Measurements from ENCODE around the gene BICDL1.

The BICDL1 gene

DNA sequence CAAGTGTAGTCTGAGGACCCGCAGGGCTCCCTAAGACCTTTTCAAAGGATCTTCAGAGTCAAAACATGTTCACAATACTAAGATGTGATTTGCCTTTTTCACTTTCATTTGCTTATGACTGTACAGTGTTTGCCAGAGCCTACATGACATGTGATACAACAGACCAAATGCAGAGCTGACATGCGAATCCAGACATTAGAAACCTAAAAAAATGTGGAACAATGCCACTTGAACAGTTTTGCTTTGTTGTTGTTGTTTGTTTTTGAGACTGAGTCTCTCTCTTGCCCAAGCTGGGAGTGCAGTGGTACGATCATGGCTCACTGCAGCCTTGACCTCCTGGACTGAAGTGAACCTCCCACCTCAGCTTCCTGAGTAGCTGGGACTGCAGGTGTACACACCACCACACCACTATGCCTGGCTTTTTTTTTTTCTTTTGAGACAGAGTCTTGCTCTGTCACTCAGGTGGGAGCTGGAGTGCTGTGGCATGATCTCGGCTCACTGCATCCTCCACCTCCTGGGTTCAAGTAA lies 132.8 kb downstream of the BICDL1 start:
- TF ChIP-seq, protein P1, sequence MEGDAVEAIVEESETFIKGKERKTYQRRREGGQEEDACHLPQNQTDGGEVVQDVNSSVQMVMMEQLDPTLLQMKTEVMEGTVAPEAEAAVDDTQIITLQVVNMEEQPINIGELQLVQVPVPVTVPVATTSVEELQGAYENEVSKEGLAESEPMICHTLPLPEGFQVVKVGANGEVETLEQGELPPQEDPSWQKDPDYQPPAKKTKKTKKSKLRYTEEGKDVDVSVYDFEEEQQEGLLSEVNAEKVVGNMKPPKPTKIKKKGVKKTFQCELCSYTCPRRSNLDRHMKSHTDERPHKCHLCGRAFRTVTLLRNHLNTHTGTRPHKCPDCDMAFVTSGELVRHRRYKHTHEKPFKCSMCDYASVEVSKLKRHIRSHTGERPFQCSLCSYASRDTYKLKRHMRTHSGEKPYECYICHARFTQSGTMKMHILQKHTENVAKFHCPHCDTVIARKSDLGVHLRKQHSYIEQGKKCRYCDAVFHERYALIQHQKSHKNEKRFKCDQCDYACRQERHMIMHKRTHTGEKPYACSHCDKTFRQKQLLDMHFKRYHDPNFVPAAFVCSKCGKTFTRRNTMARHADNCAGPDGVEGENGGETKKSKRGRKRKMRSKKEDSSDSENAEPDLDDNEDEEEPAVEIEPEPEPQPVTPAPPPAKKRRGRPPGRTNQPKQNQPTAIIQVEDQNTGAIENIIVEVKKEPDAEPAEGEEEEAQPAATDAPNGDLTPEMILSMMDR (IDR thresholded peaks at IDR 0.05): no peak

GRCh38 chr12:120125029-120125428 lies 136.0 kb downstream of the BICDL1 start:
- TF ChIP-seq, protein P1 (IDR thresholded peaks at IDR 0.05): no peak

DNA sequence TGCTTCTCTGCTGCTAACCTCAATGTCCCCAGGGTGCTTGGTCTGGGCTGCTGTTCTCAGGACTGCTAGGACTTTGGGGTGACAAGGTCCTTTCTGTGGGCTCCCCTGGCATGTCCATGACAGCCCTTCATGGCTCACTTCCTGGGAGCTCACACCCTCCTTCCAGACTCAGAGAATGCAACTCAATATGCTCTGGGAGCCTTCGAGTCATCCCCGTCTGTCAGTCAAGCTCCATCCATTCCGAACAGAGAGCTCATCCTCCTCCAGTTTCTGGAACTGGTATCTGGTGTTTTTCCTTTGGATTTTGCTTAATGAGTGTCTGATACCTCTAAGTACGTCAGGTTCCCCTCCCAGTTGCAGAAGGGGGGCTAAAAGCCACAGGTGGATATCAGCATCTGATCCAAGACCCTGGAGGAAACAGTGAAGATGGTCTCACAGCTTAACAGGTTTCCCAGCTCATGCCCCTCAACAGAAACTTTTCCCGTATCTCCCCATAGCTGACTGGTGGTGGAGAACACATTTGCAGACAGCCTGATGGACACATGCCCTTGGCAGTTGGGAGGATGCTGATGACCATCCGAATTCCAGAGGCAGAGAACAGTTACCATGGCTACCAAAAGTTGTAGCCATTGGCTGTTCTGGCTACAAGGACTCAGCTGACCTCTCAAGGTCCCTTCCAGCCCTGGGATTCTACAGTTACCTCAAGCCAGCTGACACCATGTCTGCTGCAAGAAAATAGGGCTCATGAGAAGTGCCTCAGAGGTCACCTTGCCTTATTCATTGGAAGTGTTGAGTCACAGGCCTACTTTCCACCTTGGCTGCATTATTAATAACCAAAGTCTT lies 137.0 kb downstream of the BICDL1 start:
- TF ChIP-seq, protein P1 (IDR thresholded peaks at IDR 0.05): no peak

DNA sequence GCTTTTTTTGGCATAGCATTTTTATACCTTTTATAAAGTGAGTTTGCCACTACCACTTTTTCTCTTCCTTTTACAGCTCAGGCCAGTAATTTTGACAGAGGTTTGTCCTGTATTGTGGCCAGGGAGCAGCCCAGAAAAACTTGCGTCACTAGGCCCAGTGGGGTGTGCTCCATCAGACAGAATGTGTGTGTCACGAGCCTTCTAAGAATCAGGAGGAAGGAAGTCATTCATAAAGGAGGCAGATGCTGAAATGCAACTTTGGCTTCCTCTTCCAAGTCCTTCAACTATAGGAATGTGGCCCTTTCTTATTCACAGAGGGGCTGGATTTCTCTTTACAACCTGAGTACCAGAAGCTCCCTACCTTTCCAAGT lies 137.6 kb downstream of the BICDL1 start:
- TF ChIP-seq, protein P1 (IDR thresholded peaks at IDR 0.05): no peak

GRCh38 chr12:120130011-120130410 lies 141.0 kb downstream of the BICDL1 start:
- TF ChIP-seq, protein P1 (IDR thresholded peaks at IDR 0.05): no peak

GRCh38 chr12:120131116-120131515 lies 142.1 kb downstream of the BICDL1 start:
- TF ChIP-seq, protein P1 (IDR thresholded peaks at IDR 0.05): no peak

DNA sequence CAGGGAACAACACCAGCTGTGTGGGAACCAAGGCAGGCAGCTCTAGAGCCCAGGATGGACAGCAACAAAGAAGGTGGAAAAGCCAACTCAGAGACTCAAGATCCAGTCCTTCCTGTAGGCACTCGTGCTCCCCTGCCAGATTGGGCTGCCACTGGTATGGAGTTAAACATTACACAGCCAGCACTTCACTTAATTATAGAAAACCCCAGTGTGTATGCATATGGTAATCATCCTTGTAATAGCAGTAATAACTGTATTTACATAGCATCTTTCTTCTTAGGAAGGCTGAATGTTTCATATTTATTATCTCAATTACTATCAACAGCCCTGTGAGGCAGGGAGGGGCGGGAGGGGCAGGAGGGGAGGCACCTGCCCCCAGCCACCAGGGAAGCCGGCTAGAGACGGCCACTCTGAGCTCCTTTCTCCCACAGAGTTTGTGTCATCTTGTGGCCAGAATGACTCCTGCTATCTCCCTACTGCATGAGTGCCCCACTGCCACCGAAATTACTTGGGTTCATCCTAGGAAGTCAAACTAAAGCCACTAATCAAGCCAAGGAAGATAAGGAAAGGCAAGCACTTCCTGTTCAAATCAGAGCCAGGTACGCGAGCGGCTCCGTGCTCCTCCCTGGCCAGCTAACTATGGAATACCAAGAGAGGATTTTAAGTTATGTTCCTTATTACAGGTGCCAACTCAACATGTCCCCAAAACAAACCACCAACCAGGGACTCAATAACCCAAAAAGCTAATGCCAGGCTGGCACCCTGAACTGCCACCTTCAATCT lies 143.2 kb downstream of the BICDL1 start:
- TF ChIP-seq, protein P1 (IDR thresholded peaks at IDR 0.05): no peak

Measured in LNCAP (cell line).